HG03442 (cell line): ENCODE data around the gene GKN2.
A peak's percentile ranks its signal among the peaks of the same experiment; 100 is the strongest.
"Not testable (repeated sequence)": the region's sequence is repeated elsewhere in the genome, so short reads cannot be mapped to it uniquely, and the experiment has no call there.

Experiments
- ATAC-seq: cut with Tn5 transposase; IDR thresholded peaks from one replicate; pipeline ENCODE4 v1.9.1; 2021; ENCODE audit warnings: mild to moderate bottlenecking, moderate library complexity; ENCODE audit not compliant: unreplicated experiment

GKN2 gene

DNA sequence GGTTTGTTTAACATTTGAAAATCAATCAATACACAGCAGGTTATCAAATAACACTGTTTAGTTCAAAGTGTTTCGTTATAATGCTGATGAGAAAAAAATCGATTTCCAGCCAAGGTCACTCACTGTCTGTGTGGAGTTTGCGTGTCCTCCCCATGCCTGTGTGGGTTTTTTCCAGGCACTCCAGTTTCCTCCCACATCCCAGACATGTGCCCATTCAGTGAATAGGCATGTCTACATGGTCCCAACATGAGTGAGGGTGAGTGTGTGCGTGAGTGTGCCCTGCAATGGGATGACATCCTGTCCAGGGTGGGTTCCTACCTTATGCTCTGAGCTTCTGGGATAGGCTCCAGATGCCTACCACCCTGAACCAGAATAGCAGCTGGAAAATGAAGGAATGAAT lies 8.7 kb upstream of the GKN2 start:
- no peak for ATAC-seq

DNA sequence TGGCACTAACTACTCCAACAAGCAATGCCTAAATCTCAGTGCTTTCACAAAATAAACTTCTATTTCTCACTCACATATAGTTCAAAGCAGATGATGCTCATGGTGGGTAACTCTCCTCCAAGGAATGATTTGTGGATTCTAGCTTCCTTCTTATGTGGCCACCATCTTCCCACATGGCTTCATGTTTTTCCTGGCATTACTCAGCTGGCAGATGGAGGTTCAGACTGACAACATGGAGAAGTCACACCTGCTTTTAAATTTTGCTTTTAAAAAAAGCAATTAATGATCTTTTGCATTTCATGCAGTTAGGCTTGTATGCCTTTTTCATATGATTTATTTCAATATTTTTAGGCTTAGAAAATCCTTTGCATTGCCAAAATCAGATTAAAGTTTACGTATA lies 6.3 kb upstream of the GKN2 start:
- no peak for ATAC-seq

DNA sequence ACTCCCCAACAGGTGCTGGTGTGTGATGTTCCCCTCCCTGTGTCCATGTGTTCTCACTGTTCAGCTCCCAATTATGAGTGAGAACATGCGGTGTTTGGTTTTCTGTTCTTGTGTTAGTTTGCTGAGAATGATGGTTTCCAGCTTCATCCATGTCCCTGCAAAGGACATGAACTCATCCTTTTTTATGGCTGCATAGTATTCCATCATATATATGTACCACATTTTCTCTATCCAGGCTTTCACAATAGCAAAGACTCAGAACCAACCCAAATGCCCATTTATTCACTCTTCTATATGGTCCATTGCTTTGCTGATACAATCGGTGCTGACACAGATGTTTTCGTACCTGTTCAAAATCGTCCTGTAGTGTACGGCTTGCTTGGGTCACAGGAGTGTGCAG lies 2.7 kb upstream of the GKN2 start:
- not testable (repeated sequence) for ATAC-seq

DNA sequence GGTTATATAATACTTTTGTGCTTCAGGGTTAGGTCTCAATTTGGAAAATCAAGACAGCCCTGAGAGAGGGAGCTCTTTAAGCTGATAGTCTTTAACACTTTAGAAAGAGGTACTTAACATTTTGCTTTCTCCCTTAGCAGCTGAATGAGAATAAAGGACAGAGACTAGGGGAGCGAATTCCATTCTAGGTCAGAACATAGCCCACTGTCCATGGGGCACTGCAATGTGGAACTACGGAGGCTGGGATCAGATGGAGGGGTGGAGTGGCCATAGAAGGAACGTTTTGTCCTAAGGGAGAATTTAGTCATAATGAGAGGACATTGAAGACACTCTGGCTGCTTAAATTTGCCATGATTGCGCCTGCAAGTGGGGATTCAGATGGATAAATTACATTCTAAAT lies 794 bp downstream of the GKN2 start:
- no peak for ATAC-seq

DNA sequence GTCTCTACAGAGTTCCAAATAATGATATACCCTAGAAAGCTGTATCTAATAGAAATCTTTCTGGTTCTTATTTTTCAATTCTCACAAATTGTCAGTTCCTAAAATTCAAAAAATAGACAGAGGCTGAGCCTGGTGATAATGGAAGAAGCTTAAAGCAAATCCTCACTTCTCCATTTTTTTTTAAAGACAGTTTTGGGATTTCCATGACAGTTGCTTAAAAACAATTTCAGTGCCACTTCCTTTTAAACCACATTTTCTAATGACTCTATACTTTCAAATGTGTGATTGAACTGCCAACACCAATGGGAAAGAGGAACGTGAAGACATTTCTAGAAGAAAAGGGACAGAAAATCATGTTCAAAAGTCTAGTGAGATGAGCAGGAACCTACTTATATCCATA lies 4.0 kb downstream of the GKN2 start:
- ATAC-seq: no peak

DNA sequence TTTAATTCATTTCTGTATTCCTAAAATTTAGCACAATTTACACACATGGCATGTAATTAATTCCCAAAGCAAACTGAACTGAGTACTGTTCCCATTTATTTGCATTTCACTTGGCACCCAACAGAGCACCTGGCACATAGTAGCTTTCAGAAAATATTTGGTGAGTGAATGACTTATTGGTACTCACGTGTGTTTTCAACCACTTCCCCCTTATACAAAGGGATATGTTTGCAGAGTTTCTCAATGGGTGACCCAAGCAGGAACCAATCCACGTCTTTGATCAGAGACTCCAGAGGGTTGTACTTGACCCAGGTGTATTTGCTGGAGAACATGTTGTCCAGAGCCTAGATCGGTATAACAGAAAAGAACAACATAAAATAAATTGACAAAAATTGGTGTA lies 6.6 kb downstream of the GKN2 start:
- no peak for ATAC-seq

DNA sequence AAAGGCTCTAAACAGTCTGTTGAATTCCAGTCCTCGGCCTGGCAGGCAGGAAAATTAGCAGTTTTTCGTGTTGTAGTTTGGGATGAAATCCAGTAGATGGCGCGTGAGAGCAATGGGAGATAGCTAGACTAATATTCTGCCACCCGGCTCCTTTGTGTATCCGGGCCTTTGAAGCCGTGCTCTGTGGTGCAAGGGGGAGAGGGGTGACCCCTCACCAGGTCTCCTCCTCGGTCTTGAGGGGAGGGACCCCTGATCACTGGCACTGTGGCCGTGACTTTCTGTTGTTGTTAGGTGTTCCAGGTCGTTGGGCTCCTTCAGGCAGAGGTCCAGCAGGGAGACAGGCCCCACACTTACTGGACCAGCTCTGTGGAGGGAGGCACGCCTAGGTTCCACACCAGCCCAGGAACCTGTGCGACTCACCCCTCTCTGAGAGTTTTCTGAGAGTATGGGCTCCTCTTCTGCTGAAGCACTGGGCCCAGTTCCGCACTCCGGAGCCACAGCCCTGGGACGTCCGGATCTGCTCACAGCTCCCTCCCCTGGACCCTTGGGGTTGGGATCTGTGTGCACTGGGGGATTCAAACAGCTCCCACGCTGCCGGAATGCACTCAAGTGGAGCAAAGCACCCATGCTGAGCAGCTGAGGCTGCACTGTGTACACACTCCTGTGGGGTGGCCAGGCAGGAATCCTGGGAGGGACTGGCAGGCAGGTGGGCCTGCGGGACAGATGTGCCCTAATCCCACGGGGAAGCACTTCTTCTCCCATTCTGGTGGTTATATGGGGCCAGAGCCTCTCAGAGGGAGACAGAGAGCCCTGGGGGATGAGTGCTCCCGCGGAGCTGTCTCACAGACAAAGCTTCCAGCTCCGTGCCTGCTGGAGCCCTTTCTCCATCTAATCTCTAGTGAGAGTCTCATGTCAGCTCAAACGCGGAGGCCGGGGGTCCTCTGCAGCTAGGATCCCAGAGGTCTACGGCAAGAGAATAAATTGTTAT lies 8.8 kb downstream of the GKN2 start:
- ATAC-seq: no peak

DNA sequence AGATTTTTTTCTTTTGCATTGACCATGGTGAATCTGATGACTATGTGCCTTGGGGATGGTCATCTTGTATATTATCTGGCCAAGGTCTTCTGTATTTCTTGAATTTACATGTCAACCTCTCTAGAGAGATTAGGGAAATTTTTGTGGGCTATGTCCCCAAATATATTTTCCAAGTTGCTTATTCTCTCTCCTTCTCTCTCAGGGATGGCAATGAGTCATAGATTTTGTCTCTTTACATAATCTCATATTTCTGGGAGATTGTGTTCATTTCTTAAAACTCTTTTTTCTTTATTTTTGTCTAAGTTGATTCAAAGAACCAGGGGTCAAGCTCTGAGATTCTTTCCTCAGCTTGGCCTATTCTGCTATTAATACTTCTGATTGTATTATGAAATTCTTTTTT lies 9.9 kb downstream of the GKN2 start:
- ATAC-seq: no peak

DNA sequence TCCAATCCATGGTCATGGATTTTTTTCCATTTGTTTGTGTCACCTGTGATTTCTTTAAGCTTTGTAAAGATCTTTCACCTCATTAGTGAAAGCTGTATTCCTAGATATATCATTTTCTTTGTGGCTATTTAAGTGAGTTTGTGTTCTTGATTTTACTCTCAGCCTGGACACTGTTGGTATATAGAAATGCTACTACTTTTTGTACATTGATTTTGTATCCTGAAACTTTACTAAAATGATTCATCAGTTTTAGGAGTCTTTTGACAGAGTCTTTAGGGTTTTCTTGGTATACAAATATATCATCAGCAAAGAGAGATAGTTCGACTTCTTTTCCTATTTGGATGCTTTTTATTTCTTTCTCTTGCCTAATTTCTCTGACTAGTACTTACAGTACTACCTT lies 12.3 kb downstream of the GKN2 start:
- ATAC-seq: no peak

DNA sequence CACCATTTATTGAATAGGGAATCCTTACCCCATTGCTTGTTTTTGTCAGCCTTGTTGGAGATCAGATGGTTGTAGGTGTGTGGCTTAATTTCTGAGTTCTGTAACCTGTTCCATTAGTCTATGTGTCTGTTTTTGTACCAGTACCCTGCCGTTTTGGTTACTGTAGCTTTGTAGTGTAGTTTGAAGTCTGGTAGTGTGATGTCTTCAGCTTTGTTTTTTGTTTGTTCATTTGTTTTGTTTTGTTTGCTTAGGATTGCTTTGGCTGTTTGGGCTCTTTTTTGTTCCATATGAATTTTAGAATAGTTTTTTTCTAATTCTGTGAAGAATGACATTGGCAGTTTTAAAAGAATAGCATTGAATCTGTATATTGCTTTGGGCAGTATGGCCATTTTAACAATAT lies 12.7 kb downstream of the GKN2 start:
- no peak for ATAC-seq

DNA sequence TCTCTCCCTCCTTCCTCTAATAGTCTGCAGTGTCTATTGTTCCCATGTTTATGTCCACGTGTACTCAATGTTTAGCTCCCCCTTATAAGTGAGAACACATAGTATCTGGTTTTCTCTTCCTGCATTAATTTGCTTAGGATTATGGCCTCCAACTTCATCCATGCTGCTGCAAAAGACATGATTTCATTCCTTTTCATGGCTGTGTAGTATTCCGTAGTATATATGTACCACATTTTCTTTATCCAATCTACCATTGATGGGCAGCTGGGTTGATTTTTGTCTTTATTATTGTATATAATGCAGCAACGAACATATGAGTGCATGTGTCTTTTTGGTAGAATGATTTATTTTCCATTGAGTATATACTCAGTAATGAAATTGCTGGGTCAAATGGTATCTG lies 13.8 kb downstream of the GKN2 start:
- no peak for ATAC-seq

DNA sequence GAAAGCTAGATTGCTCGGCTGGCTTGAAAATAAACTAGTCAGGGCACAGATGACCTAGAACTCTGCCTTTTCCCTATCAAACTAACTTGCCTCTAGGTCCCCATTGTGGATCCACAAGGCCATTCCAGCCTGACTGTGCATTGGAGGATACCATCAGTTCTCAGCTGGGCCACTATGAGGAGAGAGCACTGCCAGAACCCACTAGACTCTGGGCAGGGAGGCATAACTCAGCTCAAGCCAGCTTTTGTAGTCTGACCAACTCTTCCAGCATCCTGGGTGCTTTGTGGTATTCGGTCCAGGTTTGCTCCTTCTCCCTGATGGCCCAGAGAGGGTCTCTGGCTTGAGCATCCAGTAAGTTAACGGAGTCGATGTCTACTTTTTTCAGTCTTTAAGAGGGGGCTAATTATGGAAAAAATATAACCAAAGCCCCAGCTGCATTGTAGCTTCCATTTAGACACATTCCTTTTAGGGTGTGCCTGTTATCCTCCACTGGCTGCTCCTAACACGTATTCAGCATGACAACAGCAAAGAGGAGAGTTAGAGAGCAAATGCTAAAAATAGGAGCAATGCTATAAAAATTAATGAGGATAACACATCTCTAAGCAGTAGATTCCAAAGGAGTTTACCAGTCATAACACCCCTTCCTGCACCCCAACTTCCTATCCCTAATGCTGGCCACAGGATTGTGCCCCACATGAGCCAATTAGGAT lies 15.2 kb downstream of the GKN2 start:
- no peak for ATAC-seq

DNA sequence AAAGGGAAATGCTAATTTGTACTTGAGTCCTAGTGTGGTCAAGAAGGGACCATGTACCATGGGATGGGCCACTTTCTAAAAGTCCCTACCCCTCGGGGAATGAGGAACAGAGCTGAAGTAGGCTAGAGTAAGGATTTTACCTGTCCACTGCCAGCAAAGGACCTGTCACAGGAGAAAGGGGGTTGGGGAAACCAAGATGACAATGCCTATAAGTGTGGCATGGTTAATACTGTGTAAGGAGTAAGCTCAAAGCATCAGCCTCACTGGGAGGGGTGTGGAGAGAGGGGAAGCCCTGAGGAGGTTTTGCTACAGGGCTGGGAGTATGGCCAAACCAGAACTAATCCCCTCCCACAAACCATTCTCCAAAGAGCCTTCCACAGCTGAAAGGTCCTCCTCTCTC lies 15.8 kb downstream of the GKN2 start:
- ATAC-seq: no peak

DNA sequence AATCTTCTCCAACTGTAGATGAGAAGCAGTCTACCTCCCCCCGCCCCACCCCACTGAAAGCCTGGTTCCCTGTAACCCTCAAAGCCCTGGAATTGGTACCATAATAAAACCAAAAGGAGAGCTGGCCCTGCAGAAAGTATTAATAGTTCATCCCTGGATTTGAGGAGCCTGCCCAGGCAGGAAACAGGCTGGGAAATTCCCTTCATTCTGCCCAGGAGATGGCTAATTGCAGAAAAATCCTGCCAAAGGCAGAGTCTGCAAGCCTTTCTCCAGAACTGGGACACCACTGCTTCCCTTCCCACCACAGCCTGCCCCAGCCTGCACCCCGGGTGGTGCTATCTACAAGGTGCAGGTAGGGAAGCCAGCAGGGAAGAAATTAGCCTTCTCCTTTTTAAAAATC lies 16.3 kb downstream of the GKN2 start:
- ATAC-seq: no peak

DNA sequence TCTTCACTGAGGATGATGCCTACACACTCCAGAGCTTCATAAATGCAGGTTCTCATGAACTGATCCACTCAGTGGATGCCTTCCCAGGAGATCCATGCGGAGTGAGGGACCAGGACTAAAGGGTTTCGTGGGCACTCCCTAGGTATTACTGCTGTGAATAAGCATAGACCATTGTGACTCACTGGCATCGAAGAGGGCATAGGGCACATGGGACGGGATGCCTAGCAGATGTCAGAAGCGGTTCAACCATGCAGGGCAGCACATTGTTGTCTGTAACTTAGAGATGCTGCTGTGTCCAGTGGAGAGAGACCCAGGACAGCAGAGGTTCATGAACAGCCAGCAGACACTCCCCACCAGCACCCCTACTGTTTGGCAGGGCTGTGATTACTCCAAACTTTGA lies 17.2 kb downstream of the GKN2 start:
- ATAC-seq: no peak

DNA sequence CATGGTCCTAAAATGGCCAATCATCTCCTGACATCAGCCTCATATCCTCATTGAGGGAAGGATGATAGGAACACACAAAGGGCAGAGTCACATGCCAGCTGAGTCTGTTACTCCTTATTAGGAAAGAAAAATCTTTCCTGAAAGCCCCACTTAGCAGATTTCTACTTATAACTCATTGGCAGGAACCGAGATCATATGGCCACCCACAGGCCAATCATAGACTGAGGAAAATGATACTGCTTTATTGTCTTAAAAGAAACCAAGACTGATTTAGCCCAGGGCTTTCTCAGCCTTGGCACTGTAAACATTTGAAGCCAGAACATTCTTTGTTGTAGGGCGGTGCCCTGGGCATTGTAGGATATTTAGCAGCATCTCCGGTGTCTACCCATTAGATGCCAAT lies 18.7 kb downstream of the GKN2 start:
- ATAC-seq: no peak

DNA sequence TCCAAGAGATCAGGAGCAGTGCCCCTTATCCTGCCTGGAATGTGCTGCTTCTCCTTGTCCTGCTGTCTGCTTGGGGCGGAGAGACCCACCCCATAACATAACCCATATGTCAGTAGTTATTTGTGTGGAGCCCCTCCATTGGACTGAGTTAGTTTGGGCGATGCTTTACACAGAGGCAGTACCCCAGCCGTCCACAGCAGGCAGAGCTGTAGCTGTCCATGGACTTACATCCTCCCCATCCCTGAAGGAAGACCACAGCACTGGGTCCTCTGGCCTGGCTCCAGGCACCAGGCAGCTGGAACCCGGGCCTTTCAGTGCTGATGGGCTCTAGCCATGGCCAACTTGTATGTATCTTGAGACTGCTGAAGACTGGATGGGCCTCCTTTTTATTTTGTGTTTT lies 20.3 kb downstream of the GKN2 start:
- ATAC-seq: no peak

DNA sequence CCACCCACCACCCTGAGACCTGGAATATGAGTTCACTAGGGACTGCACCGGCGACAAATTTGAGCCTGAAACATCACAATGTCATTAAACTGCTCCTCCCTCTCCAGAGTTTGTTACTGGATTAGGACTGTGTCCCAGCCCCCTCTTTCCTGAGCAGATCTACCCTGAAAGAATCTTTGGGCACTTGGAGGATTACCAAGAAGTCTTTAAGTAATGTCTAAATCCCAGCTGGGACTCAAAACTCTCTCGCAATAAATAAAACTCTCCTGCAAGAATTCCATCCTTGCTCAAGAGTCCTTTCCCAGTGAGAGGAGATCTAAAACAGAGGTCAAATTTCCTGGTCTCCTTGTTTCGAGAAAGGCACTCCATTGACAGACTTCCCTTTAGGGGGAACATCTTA lies 20.9 kb downstream of the GKN2 start:
- no peak for ATAC-seq

DNA sequence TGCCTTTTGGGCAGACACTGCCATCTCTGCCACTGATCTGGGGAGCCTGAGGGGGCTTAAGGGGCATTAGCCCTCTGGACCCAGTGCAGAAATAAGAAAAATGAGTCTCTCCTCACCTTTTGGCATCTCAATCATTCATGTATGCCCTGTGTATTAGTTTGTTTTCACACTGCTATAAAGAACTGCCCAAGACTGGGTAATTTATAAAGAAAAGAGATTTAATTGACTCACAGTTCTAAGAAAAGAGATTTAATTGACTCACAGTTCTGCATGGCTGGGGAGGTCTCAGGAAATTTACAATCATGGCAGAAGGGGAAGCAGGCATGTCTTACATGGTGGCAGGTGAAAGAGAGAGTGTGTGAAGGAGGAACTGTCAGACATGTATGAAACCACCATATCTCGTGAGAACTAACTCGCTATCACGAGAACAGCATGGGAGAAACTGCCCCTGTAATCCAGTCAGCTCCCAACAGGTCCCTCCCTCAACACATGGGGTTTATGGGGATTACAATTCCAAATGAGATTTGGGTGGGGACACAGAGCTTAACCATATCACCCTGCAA lies 21.5 kb downstream of the GKN2 start:
- no peak for ATAC-seq

DNA sequence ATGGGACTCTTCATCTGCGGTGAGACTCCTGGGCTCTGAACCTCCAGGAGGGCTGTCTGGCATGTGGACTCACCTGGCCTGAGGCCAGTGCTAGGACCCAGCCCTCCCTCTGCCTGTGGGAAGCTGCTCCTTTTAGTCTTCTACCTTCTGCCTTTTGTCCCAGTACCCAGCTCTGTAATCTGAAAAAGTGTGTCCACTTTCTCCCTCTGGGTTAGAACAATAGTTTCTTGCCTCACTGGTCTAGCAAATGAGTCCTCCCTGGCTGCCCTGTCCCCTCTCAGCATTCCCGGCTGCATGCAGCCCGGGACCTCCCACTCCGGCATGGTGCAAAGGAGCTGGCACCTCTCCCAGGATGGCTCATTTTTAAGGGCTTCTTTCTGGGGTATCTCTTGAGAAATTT lies 25.9 kb downstream of the GKN2 start:
- no peak for ATAC-seq

DNA sequence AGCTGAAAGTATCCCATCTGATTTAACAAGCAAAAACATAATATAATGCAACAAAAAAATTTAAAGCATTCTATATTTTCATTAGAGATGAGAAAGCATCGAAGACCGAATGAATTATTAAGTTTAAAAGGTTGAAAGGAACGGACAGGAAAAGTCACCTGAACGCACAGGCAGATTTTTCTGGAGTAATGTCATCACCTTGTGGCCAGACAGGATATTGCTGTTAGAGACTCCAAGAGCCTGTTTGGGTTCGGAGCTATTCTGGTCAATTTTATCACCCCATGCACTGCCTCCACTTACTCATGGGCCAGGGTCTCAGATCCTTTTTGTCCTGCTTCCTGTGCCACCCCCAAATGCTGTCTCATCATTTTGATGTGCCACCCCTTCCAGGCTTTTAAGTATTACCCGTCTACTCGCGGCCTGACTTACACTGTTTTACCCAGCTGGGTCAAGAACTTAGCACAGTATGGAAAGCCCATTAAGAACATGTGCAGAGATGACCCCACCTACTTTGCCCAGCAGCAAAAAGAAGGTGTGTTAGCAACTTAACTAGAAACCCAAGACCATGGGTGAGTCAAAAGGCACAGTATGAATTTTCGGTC lies 27.3 kb downstream of the GKN2 start:
- peak; percentile 55 for ATAC-seq

DNA sequence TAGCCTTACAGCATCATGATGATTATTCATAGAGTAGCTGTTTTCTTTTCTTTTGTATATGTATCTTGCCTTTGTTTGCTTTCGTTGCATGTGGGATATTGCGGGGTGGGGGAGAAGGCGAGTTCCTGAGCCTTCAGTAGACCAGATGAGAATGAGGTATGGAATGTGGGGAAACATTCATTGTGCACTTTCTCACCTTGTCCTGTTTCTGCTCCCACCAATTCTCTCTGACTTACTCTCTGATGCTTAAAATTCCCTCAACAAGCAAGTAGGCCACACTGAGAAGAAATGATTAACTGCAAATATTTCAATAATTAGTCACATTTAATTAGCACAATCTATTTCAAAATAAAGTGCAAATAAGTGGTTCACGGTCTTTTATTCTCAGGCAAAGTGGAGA lies 31.0 kb downstream of the GKN2 start:
- ATAC-seq: no peak
